ENCODE results near the gene SCAPER.

The SCAPER gene

DNA sequence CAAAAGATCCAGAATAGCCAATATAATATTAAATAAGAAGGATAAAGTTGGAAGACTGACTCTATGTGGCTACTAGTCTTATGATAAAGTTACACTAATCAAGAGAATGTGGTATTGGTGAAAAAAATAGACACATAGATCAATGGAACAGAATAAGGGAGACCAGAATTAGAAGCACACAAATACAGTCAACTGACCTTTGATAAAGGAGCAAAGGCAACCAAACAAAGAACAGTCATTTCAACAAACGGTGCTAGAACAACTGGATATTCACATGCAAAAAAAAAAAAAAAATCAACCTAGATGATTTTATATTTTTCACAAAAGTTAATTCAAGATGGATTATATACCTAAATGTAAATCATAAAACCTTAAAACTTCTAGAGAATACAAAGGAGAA, 422.1 kb downstream of the SCAPER start:
- Histone ChIP-seq H3K4me2 (ENCODE audit: low read length) (no peak overlapping the region), H3K9ac (ENCODE audit: low read length) (no peak overlapping the region), H3K27me3 (ENCODE audit: low read depth, low read length) (no peaks in the 10 kb centered on the region), H3K27ac (ENCODE audit: low read length) (no peak overlapping the region), H3K79me2 (ENCODE audit: low read length) (no peaks in the 10 kb centered on the region), H3K4me3 (ENCODE audit: low read length) (no peak overlapping the region), H3K4me1 (ENCODE audit: low read length) (no peaks in the 10 kb centered on the region), H4K20me1 (ENCODE audit: insufficient read depth, low read length) (no peaks in the 10 kb centered on the region), H3K9me3 (ENCODE audit: insufficient read depth, low read length) (no peaks in the 10 kb centered on the region), H2AFZ (ENCODE audit: low read depth, low read length) (no peak overlapping the region), H3K36me3 (replicated peaks; ENCODE audit: low read depth, low read length) (no peaks in the 10 kb centered on the region)
- TF ChIP-seq EZH2phosphoT487 (IDR thresholded peaks at IDR 0.05; ENCODE audit: low read depth) (no peak), CTCF (IDR thresholded peaks at IDR 0.05; ENCODE audit: low read depth, low read length) (no peak)

- H3K79me2 ChIP-seq (ENCODE audit: low read length) = no peaks in the 10 kb centered on the region
- no peak overlapping the region for H3K27ac ChIP-seq (ENCODE audit: low read length)
- no peak overlapping the region for H2AFZ ChIP-seq (ENCODE audit: low read depth, low read length)
- no peaks in the 10 kb centered on the region for H3K36me3 ChIP-seq (replicated peaks; ENCODE audit: low read depth, low read length)
- H3K27me3 ChIP-seq (ENCODE audit: low read depth, low read length) = no peaks in the 10 kb centered on the region
- H4K20me1 ChIP-seq (ENCODE audit: insufficient read depth, low read length) = no peaks in the 10 kb centered on the region
- TF ChIP-seq EZH2phosphoT487 (IDR thresholded peaks at IDR 0.05; ENCODE audit: low read depth) = no peak
- no peak for TF ChIP-seq CTCF (IDR thresholded peaks at IDR 0.05; ENCODE audit: low read depth, low read length)
- no peak overlapping the region for H3K9ac ChIP-seq (ENCODE audit: low read length)
- no peaks in the 10 kb centered on the region for H3K4me1 ChIP-seq (ENCODE audit: low read length)
- H3K4me3 ChIP-seq (ENCODE audit: low read length) = no peak overlapping the region
- no peak overlapping the region for H3K4me2 ChIP-seq (ENCODE audit: low read length)
- H3K9me3 ChIP-seq (ENCODE audit: insufficient read depth, low read length) = no peaks in the 10 kb centered on the region
These were observed 424.9 kb downstream of the SCAPER start for GRCh38 chr15:76480267-76480666.

- peaks cover 3% of the 10 kb centered on the region for H3K36me3 ChIP-seq (replicated peaks; ENCODE audit: low read depth, low read length)
- TF ChIP-seq EZH2phosphoT487 (IDR thresholded peaks at IDR 0.05; ENCODE audit: low read depth) (no peak), CTCF (IDR thresholded peaks at IDR 0.05; ENCODE audit: low read depth, low read length) (no peak)
- no peaks in the 10 kb centered on the region for H3K79me2 ChIP-seq (ENCODE audit: low read length)
- no peak overlapping the region for H3K9ac ChIP-seq (ENCODE audit: low read length)
- no peak overlapping the region for H3K27ac ChIP-seq (ENCODE audit: low read length)
- no peaks in the 10 kb centered on the region for H3K27me3 ChIP-seq (ENCODE audit: low read depth, low read length)
- no peak overlapping the region for H2AFZ ChIP-seq (ENCODE audit: low read depth, low read length)
- H3K4me3 ChIP-seq (ENCODE audit: low read length) = no peak overlapping the region
- no peaks in the 10 kb centered on the region for H3K4me1 ChIP-seq (ENCODE audit: low read length)
- H3K4me2 ChIP-seq (ENCODE audit: low read length) = no peak overlapping the region
- H4K20me1 ChIP-seq (ENCODE audit: insufficient read depth, low read length) = no peaks in the 10 kb centered on the region
- peaks cover 5% of the 10 kb centered on the region; the same call in 1 of the 2 replicates for H3K9me3 ChIP-seq (ENCODE audit: insufficient read depth, low read length)
These were observed 434.4 kb downstream of the SCAPER start for GRCh38 chr15:76470691-76471090.

GRCh38 chr15:76468722-76469121, 436.4 kb downstream of the SCAPER start:
- Histone ChIP-seq H3K4me3 (ENCODE audit: low read length) (no peak overlapping the region), H3K36me3 (replicated peaks; ENCODE audit: low read depth, low read length) (peaks cover 3% of the 10 kb centered on the region), H4K20me1 (ENCODE audit: insufficient read depth, low read length) (no peaks in the 10 kb centered on the region), H3K4me1 (ENCODE audit: low read length) (no peaks in the 10 kb centered on the region), H3K79me2 (ENCODE audit: low read length) (no peaks in the 10 kb centered on the region), H3K9me3 (ENCODE audit: insufficient read depth, low read length) (peaks cover 9% of the 10 kb centered on the region; the same call in 1 of the 2 replicates), H2AFZ (ENCODE audit: low read depth, low read length) (no peak overlapping the region), H3K4me2 (ENCODE audit: low read length) (no peak overlapping the region), H3K27ac (ENCODE audit: low read length) (no peak overlapping the region), H3K27me3 (ENCODE audit: low read depth, low read length) (no peaks in the 10 kb centered on the region), H3K9ac (ENCODE audit: low read length) (no peak overlapping the region)
- TF ChIP-seq CTCF (IDR thresholded peaks at IDR 0.05; ENCODE audit: low read depth, low read length) = no peak

Measured in OCI-LY3 (cell line).